HG03354 (cell line): Measurements from ENCODE around the gene TBC1D10B.

ENCODE experiments used
- ATAC-seq: cut with Tn5 transposase; IDR thresholded peaks from one replicate; pipeline ENCODE4 v1.9.1; 2021; ENCODE audit warnings: mild to moderate bottlenecking; ENCODE audit not compliant: unreplicated experiment, poor library complexity, severe bottlenecking

Gene TBC1D10B, protein sequence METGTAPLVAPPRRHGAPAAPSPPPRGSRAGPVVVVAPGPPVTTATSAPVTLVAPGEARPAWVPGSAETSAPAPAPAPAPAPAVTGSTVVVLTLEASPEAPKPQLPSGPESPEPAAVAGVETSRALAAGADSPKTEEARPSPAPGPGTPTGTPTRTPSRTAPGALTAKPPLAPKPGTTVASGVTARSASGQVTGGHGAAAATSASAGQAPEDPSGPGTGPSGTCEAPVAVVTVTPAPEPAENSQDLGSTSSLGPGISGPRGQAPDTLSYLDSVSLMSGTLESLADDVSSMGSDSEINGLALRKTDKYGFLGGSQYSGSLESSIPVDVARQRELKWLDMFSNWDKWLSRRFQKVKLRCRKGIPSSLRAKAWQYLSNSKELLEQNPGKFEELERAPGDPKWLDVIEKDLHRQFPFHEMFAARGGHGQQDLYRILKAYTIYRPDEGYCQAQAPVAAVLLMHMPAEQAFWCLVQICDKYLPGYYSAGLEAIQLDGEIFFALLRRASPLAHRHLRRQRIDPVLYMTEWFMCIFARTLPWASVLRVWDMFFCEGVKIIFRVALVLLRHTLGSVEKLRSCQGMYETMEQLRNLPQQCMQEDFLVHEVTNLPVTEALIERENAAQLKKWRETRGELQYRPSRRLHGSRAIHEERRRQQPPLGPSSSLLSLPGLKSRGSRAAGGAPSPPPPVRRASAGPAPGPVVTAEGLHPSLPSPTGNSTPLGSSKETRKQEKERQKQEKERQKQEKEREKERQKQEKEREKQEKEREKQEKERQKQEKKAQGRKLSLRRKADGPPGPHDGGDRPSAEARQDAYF

GRCh38 chr16:30370456-30371247 is at the start of gene TBC1D10B:
Gene TBC1D10B (minus strand): TSS chr16:30370494. CDS start chr16:30370183, 311 bp downstream.
- ATAC-seq: peak; percentile 79

DNA sequence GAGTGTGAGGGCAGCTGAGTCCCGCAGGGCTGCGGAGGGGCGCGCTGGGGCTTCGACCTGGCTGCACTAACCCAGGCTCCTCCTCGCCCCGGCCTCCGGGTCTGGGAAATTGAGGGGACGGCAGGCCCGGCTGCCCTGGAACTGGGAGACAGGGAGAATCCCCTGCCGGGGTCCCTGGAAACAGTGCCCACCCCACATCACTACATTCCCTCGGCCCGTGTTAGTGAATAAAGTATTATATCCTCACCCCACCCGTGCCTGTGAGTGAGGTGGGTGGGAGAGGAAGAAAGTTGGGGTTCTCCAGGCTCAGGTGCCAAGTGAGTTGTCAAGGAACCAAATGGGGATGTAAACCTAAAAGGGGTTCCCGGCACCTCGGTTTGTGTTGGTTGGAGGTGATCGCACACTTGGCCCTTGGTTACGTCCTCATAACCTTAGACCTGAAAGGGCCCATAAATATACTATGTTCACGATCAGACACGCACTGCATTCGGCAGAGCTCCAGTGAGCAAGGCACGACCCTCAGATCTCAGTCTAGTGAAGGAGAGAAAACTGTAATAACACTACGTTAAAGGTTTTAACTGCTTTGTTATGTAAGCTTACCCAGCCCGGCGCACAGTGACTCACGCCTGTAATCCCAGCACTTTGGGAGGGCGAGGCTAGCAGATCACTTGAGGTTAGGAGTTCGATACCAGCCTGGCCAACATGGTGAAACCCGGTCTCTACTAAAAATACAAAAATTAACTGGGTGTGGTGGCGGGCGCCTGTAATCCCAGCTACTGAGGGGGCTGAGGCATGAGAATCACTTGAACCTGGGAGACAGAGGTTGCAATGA is 48.3 kb upstream of the TBC1D10B start:
- no peak for ATAC-seq

- peak; percentile 83 for ATAC-seq
Observed at GRCh38 chr16:30417529-30418349, 47.4 kb upstream of the TBC1D10B start.

DNA sequence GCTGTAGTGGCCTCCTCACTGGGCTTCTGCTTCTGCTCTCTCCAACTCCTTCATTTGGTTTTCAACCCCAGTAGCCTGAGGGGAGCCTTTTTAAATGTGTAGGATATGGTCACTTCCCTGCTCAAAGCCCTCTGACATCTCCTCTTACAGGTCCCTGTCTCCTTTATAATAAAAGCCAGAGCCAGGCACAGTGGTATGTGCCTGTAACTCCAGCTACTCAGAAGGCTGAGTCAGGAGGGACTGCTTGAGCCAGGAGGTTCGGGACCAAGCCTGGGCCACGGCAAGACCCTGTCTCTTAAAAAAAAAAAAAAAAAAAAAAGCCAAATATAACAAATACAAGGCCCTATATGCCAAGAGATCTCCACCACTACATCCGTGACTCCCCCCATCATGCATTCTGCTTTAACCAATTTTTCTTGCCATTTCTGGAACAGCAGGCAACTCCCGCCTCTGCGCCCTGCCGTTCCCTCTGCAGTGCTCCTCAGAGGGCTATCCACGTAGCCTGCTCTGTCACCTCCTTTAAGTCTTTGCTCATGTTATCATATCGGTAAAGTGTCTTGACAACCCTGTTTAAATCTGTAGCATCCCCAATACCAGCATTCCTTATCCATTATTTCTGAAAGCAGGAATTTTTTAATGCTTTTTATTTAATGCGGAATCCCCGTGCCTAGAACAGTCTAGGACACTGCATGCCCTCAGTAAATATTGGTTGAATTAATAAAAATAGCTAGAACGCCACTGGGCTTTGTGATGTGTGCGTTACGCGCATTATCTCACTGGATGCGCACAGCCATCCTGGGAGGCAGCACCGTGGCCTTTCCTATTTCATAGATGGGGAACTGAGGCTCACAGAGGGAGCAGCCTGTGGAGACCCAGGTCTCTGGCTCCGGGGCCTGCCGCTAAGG is 46.6 kb upstream of the TBC1D10B start:
- no peak for ATAC-seq

- no peak for ATAC-seq
Observed at GRCh38 chr16:30416047-30416603, 45.8 kb upstream of the TBC1D10B start.

DNA sequence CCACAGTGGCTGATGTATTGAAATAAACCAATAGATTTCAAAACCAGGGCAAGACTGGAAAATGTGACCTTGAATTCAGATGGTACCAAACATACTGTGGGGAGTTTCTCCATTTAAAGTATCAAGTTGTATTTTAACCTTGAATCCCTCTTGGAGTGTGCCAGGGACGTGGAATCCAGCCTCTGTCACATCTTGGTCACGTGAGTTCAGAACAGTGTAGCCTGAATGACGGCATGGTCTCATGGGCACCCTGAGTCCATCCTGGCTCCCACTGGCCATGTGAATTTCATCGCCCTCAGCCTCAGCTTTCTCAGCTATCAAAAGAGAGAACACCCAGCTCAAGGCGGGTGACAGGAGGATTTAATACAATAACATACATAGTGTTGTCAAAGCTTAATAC is 43.9 kb upstream of the TBC1D10B start:
- no peak for ATAC-seq

- no peak for ATAC-seq
Observed at GRCh38 chr16:30413112-30413806, 43.0 kb upstream of the TBC1D10B start.

DNA sequence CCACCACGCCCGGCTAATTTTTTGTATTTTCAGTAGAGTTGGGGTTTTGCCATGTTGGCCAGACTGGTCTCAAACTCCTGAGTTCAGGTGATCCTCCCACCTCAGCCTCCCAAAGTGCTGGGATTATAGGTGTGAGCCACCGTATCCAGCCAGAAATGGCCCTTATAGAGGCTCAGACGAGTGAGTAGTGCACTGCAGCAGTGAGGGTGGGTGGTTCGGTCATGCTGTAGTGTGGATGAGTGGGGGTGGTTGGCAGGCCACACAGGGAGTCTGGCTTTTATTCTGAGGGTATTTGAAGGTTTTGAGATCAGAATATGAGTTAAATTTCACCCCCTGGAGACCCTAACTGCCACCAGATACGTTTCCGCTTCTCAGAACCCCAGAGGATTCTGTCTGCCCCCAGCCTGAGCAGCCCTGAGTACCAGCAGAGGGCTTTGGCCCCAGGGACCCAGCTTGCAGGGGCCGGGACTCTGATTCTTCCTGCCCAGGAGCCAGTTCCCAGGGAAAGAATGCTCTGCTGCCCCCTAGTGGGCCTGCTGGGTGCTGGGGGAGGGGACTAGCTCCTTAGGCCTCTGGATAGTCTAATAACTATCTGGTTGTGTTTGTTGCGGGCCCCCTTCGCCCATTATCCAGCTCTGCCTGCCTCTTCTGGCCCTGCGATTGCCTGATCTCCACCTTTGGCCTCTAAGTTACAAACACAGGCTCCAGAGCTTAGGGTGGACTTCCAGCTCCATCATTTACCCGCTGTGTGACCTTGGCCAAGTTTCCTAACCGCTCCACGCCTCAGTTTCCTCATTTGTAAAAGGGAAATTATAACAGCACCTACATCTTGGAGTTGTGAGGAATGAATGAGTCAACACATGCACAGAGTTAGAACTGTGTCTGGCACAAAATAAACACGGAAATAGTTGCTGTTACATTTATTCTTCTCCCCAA is 39.1 kb upstream of the TBC1D10B start:
- ATAC-seq: peak; percentile 67

- no peak for ATAC-seq
Observed at GRCh38 chr16:30407804-30408534, 37.7 kb upstream of the TBC1D10B start.

- peak; percentile 72 for ATAC-seq
Observed at GRCh38 chr16:30407102-30407803, 37.0 kb upstream of the TBC1D10B start, which contains the start of gene ZNF771. Gene ZNF771 (plus strand): TSS chr16:30407606. CDS start chr16:30408054, 448 bp downstream.

DNA sequence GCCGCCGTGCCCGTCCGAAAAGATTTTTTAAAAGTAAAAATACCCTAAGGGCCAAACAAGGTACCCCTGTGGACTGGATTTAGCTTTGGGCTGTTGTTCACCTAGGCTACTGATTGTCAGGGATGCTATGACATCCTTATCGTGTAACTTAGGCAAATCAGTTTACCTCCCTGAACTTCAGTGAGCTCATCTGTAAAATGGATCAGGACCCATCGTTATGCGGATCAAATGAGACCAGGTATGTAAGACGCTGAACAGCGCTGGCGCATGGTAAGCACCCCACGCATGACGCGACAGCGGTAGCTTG is 36.5 kb upstream of the TBC1D10B start:
- peak; percentile 5 for ATAC-seq

GRCh38 chr16:30401768-30402425 is 31.6 kb upstream of the TBC1D10B start:
- ATAC-seq: no peak

DNA sequence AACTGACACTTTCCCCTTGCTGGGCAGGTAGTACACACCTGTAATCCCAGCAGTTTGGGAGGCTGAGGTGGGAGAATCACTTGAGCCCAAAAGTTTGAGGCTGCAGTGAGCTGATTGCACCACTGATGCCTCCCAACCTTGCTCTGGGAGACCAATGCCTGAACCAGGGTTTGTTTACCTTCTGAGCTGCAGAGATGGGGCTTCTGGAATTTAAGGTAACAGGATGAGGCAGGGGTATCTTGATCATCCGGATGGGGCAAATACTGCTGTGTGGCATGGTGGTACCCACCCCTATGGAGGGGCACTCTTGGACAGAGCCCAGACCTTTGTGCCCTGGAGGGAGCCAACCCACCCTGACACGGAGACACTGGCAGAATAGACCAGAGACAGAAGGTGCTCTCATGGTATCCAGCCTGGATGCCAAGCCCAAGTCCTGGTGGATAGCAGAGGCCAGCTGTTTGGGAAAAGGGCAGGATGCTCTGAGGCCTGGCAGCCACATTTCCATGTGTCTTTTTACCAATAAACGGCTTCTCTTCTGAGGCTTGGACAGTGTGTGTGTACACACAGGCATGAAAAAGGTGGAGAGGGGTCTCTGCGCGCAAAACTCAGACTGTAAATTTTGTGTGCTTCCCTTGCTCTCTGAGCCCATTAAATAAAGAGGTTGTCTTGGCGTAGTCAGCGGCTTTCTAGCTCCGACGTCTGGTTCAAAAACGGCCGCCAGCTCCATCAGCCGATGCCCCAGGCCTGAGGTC is 29.3 kb upstream of the TBC1D10B start:
- no peak for ATAC-seq
